ENCODE data around the gene LEMD1.

- TF ChIP-seq CTCF (IDR thresholded peaks at IDR 0.05; ENCODE audit: poor library complexity, severe bottlenecking) (no peak), EZH2 (IDR thresholded peaks at IDR 0.05; ENCODE audit: borderline replicate concordance, insufficient read depth, low read length, poor library complexity, severe bottlenecking) (no peak), EP300 (conservative IDR thresholded peaks at IDR 0.05; ENCODE audit: poor library complexity, severe bottlenecking) (no peak), TAF1 (IDR thresholded peaks at IDR 0.05; ENCODE audit: low read depth) (no peak), RAD21 (conservative IDR thresholded peaks at IDR 0.05) (no peak), REST (IDR thresholded peaks at IDR 0.05; ENCODE audit: borderline replicate concordance) (no peak), POLR2AphosphoS5 (IDR thresholded peaks at IDR 0.05) (no peak), SMC3 (conservative IDR thresholded peaks at IDR 0.05; ENCODE audit: poor library complexity) (no peak), MXI1 (conservative IDR thresholded peaks at IDR 0.05; ENCODE audit: poor library complexity, severe bottlenecking) (no peak)
Measured at GRCh38 chr1:205356440-205357139, 65.3 kb downstream of the LEMD1 start, which contains the start of gene KLHDC8A.
